ENCODE results near the gene AGAP1. TPM values are rescaled to one million over a fixed set of nuclear protein-coding genes. Genes with fewer than 3 reads are reported as not detected.

AGAP1 gene
- total RNA-seq, 1 experiment from 2014 or later: 25.8 TPM

- no peak overlapping the region for H3K4me2 ChIP-seq (ENCODE audit: insufficient read depth, insufficient read length, low read length)
- H4K5ac ChIP-seq (ENCODE audit: insufficient read length, low read depth, low read length): no peak overlapping the region
- H2BK15ac ChIP-seq (ENCODE audit: low read depth, low read length): no peak overlapping the region
- peaks cover 6% of the 10 kb centered on the region; the same call in 1 of the 2 replicates for H3K4me1 ChIP-seq (ENCODE audit: insufficient read depth, low read length)
- H4K8ac ChIP-seq (replicated peaks; ENCODE audit: insufficient read length, low read depth, low read length): no peak overlapping the region
- no peak overlapping the region for H2BK20ac ChIP-seq (ENCODE audit: low read depth, low read length, poor library complexity, severe bottlenecking)
- H2BK12ac ChIP-seq (ENCODE audit: insufficient read length, low read depth, low read length): no peak overlapping the region
- H3K4me1 Mint-ChIP-seq: peaks cover 31 to 45% of the 10 kb centered on the region in 2 experiments
- no peak overlapping the region for H3K27ac Mint-ChIP-seq
- H3K4me3 Mint-ChIP-seq: no peak overlapping the region
- no peak overlapping the region for H3K18ac ChIP-seq (ENCODE audit: insufficient read length, low read depth, low read length)
- no peak overlapping the region for H4K91ac ChIP-seq (ENCODE audit: insufficient read length, low read depth, low read length)
- H4K20me1 ChIP-seq (ENCODE audit: control insufficient read depth, insufficient read depth, insufficient read length): peaks cover 3% of the 10 kb centered on the region
- H3K27me3 Mint-ChIP-seq (ENCODE audit: low read depth): peaks cover 2% of the 10 kb centered on the region; the same call in 1 of the 2 replicates
- WGBS (ENCODE audit: extremely low coverage, insufficient read length, low lambda C conversion rate): no CpG with 5 or more reads among the region's 8 CpGs
- no peak overlapping the region for H3K4ac ChIP-seq (ENCODE audit: low read depth, low read length)
- H3T11ph ChIP-seq (ENCODE audit: low read length): no peak overlapping the region
- H3K79me2 ChIP-seq (ENCODE audit: insufficient read depth, low read length): peaks cover 6% of the 10 kb centered on the region; the same call in 1 of the 2 replicates
- no peak overlapping the region for H3K9ac ChIP-seq (ENCODE audit: extremely low read depth, insufficient read length, low read length)
- H3K27me3 ChIP-seq (ENCODE audit: insufficient read depth, low read length): no peaks in the 10 kb centered on the region
- no peak overlapping the region for H2AFZ ChIP-seq (ENCODE audit: low read length)
- H2BK120ac ChIP-seq (ENCODE audit: low read depth, low read length, poor library complexity, severe bottlenecking): no peak overlapping the region
- peaks cover 8 to 14% of the 10 kb centered on the region in 2 experiments for H3K9me3 Mint-ChIP-seq
- H3K56ac ChIP-seq (ENCODE audit: insufficient read length, low read depth, low read length): no peak overlapping the region
- no peak for TF ChIP-seq CTCF (conservative IDR thresholded peaks at IDR 0.05)
- no peak overlapping the region for H3K14ac ChIP-seq (ENCODE audit: insufficient read depth, low read length)
- H3K36me3 Mint-ChIP-seq (ENCODE audit: insufficient read depth in 1 of 3, low read depth in 3 of 3): peaks cover 6 to 19% (median 14%) of the 10 kb centered on the region in 3 experiments; a peak in 6 of 7 replicates
- no peak overlapping the region for H3K23ac ChIP-seq (ENCODE audit: insufficient read length, low read depth, low read length)
- H3K27ac ChIP-seq (ENCODE audit: insufficient read length, low read depth, low read length): no peak overlapping the region
- H3K79me1 ChIP-seq (ENCODE audit: insufficient read depth, low read depth, low read length, poor library complexity, severe bottlenecking): peaks cover 10% of the 10 kb centered on the region
- no peaks in the 10 kb centered on the region for H3K23me2 ChIP-seq (ENCODE audit: insufficient read length, low read depth, low read length, poor library complexity, severe bottlenecking)
- H2AK5ac ChIP-seq (ENCODE audit: insufficient read length, low read length): no peak overlapping the region
- DNase-seq: no peak
- no peak overlapping the region for H2BK5ac ChIP-seq (ENCODE audit: insufficient read length, low read length)
- no peaks in the 10 kb centered on the region for H3K9me3 ChIP-seq (ENCODE audit: control insufficient read depth, low read depth, low read length)
These were observed 203.2 kb downstream of the AGAP1 start for GRCh38 chr2:235697041-235697440.

All from H9 (cell line).